IPS-15b (cell line): Measurements from ENCODE around the gene IFT88.

Experiments
- H3K27me3 ChIP-seq: one replicate; pipeline ENCODE4 v1.6.1; 2013; ENCODE audit warnings: low read length; ENCODE audit not compliant: control insufficient read depth, insufficient read depth
- H3K36me3 ChIP-seq: one replicate; pipeline ENCODE4 v1.6.1; 2013; ENCODE audit warnings: low read length; ENCODE audit not compliant: control insufficient read depth, insufficient read depth
- H3K4me1 ChIP-seq: one replicate; pipeline ENCODE4 v1.6.1; 2013; ENCODE audit warnings: mild to moderate bottlenecking, low read length; ENCODE audit not compliant: control insufficient read depth, insufficient read depth
- H3K4me3 ChIP-seq: one replicate; pipeline ENCODE4 v1.5.1; 2013; ENCODE audit warnings: low read depth, low read length
- H3K9ac ChIP-seq: one replicate; pipeline ENCODE4 v1.6.1; 2013; ENCODE audit warnings: low read depth, mild to moderate bottlenecking, low read length
- H3K9me3 ChIP-seq: one replicate; pipeline ENCODE4 v1.6.1; 2013; ENCODE audit warnings: mild to moderate bottlenecking, low read length; ENCODE audit not compliant: control insufficient read depth, insufficient read depth

IFT88 gene

GRCh38 chr13:20536992-20537391 is 30.0 kb upstream of the IFT88 start:
- H3K36me3 ChIP-seq: no peaks in the 10 kb centered on the region
- H3K9ac ChIP-seq: no peak overlapping the region
- H3K4me3 ChIP-seq: no peak overlapping the region
- H3K9me3 ChIP-seq: no peaks in the 10 kb centered on the region
- no peaks in the 10 kb centered on the region for H3K4me1 ChIP-seq
- H3K27me3 ChIP-seq: peaks cover 36% of the 10 kb centered on the region

GRCh38 chr13:20544201-20544923 is 22.6 kb upstream of the IFT88 start:
- no peak overlapping the region for H3K9ac ChIP-seq
- no peaks in the 10 kb centered on the region for H3K4me1 ChIP-seq
- no peak overlapping the region for H3K4me3 ChIP-seq
- no peaks in the 10 kb centered on the region for H3K36me3 ChIP-seq
- no peaks in the 10 kb centered on the region for H3K27me3 ChIP-seq
- H3K9me3 ChIP-seq: no peaks in the 10 kb centered on the region

- Histone ChIP-seq H3K9me3 (no peaks in the 10 kb centered on the region), H3K9ac (no peak overlapping the region), H3K27me3 (no peaks in the 10 kb centered on the region), H3K4me1 (no peaks in the 10 kb centered on the region), H3K36me3 (no peaks in the 10 kb centered on the region), H3K4me3 (no peak overlapping the region)
Observed at GRCh38 chr13:20546556-20546955, 20.4 kb upstream of the IFT88 start.

- Histone ChIP-seq H3K4me3 (no peak overlapping the region), H3K27me3 (no peaks in the 10 kb centered on the region), H3K9ac (no peak overlapping the region), H3K4me1 (no peaks in the 10 kb centered on the region), H3K9me3 (no peaks in the 10 kb centered on the region), H3K36me3 (no peaks in the 10 kb centered on the region)
Observed at GRCh38 chr13:20547479-20547908, 19.5 kb upstream of the IFT88 start.

GRCh38 chr13:20550799-20551198 is 16.2 kb upstream of the IFT88 start:
- no peaks in the 10 kb centered on the region for H3K9me3 ChIP-seq
- H3K36me3 ChIP-seq: no peaks in the 10 kb centered on the region
- H3K4me3 ChIP-seq: no peak overlapping the region
- H3K27me3 ChIP-seq: no peaks in the 10 kb centered on the region
- H3K4me1 ChIP-seq: no peaks in the 10 kb centered on the region
- no peak overlapping the region for H3K9ac ChIP-seq

GRCh38 chr13:20553311-20553710 is 13.6 kb upstream of the IFT88 start:
- H3K36me3 ChIP-seq: no peaks in the 10 kb centered on the region
- no peak overlapping the region for H3K9ac ChIP-seq
- no peak overlapping the region for H3K4me3 ChIP-seq
- no peaks in the 10 kb centered on the region for H3K9me3 ChIP-seq
- no peaks in the 10 kb centered on the region for H3K4me1 ChIP-seq
- H3K27me3 ChIP-seq: no peaks in the 10 kb centered on the region

GRCh38 chr13:20558982-20559381 is 8.0 kb upstream of the IFT88 start:
- H3K4me1 ChIP-seq: no peaks in the 10 kb centered on the region
- no peak overlapping the region for H3K4me3 ChIP-seq
- no peaks in the 10 kb centered on the region for H3K9me3 ChIP-seq
- no peak overlapping the region for H3K9ac ChIP-seq
- no peaks in the 10 kb centered on the region for H3K36me3 ChIP-seq
- no peaks in the 10 kb centered on the region for H3K27me3 ChIP-seq

GRCh38 chr13:20559659-20560356 is 7.1 kb upstream of the IFT88 start:
- Histone ChIP-seq H3K36me3 (no peaks in the 10 kb centered on the region), H3K4me3 (no peak overlapping the region), H3K9me3 (peaks cover 3% of the 10 kb centered on the region), H3K4me1 (no peaks in the 10 kb centered on the region), H3K9ac (no peak overlapping the region), H3K27me3 (no peaks in the 10 kb centered on the region)

- Histone ChIP-seq H3K4me3 (no peak overlapping the region), H3K4me1 (no peaks in the 10 kb centered on the region), H3K36me3 (no peaks in the 10 kb centered on the region), H3K9ac (no peak overlapping the region), H3K27me3 (no peaks in the 10 kb centered on the region), H3K9me3 (peaks cover 7% of the 10 kb centered on the region)
Observed at GRCh38 chr13:20561741-20562140, 5.2 kb upstream of the IFT88 start.

- Histone ChIP-seq H3K9me3 (peaks cover 7% of the 10 kb centered on the region), H3K36me3 (no peaks in the 10 kb centered on the region), H3K4me3 (no peak overlapping the region), H3K4me1 (no peaks in the 10 kb centered on the region), H3K9ac (no peak overlapping the region), H3K27me3 (no peaks in the 10 kb centered on the region)
Observed at GRCh38 chr13:20565115-20565736, 1.7 kb upstream of the IFT88 start.

- peak overlapping the region; percentile 91 for H3K4me3 ChIP-seq
- H3K9me3 ChIP-seq: peaks cover 7% of the 10 kb centered on the region
- no peaks in the 10 kb centered on the region for H3K36me3 ChIP-seq
- H3K4me1 ChIP-seq: no peaks in the 10 kb centered on the region
- no peaks in the 10 kb centered on the region for H3K27me3 ChIP-seq
- no peak overlapping the region for H3K9ac ChIP-seq
Observed at GRCh38 chr13:20566468-20566897, 474 bp upstream of the IFT88 start.
